K562 (cell line): ENCODE data around the gene ACBD3.

Experiments used
- NR2F6 ChIP-seq: fragments of 450-650 bp; formaldehyde crosslinking; IDR thresholded peaks from 2 replicates; pipeline ENCODE4 v1.4.0; 2020; ENCODE audit warnings: mild to moderate bottlenecking
- TBP ChIP-seq: optimal IDR thresholded peaks from 2 replicates; pipeline ENCODE3; 2011; ENCODE audit warnings: low read depth, low read length, improper control_type of control experiment
- ZFPM2 ChIP-seq: fragments of 250-450 bp; sonication (Bioruptor Pico); IDR thresholded peaks from 2 replicates; pipeline ENCODE4 v1.5.1; 2022; ENCODE audit warnings: mild to moderate bottlenecking

GRCh38 chr1:226181996-226182714 lies 4.4 kb downstream of the ACBD3 start:
- TF ChIP-seq ZFPM2 (CRISPR knock-in tag): no peak
- TF ChIP-seq TBP: no peak
- TF ChIP-seq NR2F6 (CRISPR knock-in tag): no peak
